K562 (cell line): ENCODE data around the gene SH3PXD2B. TPM values are rescaled to one million over a fixed set of nuclear protein-coding genes. Genes with fewer than 3 reads are reported as not detected.

Experiments used
- ARID2 ChIP-seq: fragments of 450-650 bp; IDR thresholded peaks from 2 replicates; pipeline ENCODE4 v1.6.1; 2017; ENCODE audit warnings: antibody characterized with exemption, mild to moderate bottlenecking
- ARNT ChIP-seq, 2 experiments: fragments of 450-650 bp; IDR thresholded peaks; 2 replicates each; pipeline ENCODE4 v1.6.1; 2016; ENCODE audit warnings: mild to moderate bottlenecking in 1 of 2
- BCOR ChIP-seq: fragments of 450-650 bp; IDR thresholded peaks from 2 replicates; pipeline ENCODE4 v1.6.1; 2016
- CTCF ChIP-seq, 3 experiments: IDR thresholded peaks in 2 of 3; conservative IDR thresholded peaks in 1 of 3; 2 replicates each; pipeline ENCODE4 v1.5.1; 2011 to 2012; ENCODE audit warnings: low read length in 3 of 3, mild to moderate bottlenecking in 3 of 3, control low read depth in 2 of 3, improper control_type of control experiment in 1 of 3, inconsistent platforms in 1 of 3, low read depth in 1 of 3, mixed read lengths in 1 of 3, moderate library complexity in 1 of 3; ENCODE audit not compliant: insufficient read depth in 2 of 3
- DNMT1 ChIP-seq: fragments of 450-650 bp; IDR thresholded peaks from 2 replicates; pipeline ENCODE4 v1.6.1; 2016; ENCODE audit warnings: antibody characterized with exemption, mild to moderate bottlenecking
- E2F5 ChIP-seq: sonication (generic); formaldehyde crosslinking; IDR thresholded peaks from 2 replicates; pipeline ENCODE4 v1.8.0; 2022; ENCODE audit warnings: mild to moderate bottlenecking, missing genetic modification reagents
- MTA1 ChIP-seq: fragments of 450-650 bp; IDR thresholded peaks from 2 replicates; pipeline ENCODE4 v1.6.1; 2017; ENCODE audit warnings: borderline replicate concordance
- MXI1 ChIP-seq: IDR thresholded peaks from 2 replicates; pipeline ENCODE4 v1.6.1; 2011; ENCODE audit warnings: low read depth, mild to moderate bottlenecking, improper control_type of control experiment, low read length
- NBN ChIP-seq: fragments of 450-650 bp; IDR thresholded peaks from 2 replicates; pipeline ENCODE4 v1.6.1; 2016; ENCODE audit warnings: low read depth, mild to moderate bottlenecking
- NFATC3 ChIP-seq: fragments of 450-650 bp; IDR thresholded peaks from 2 replicates; pipeline ENCODE4 v1.6.1; 2017; ENCODE audit warnings: mild to moderate bottlenecking
- PURB ChIP-seq: sonication (generic); formaldehyde crosslinking; IDR thresholded peaks from 2 replicates; pipeline ENCODE4 v1.9.0; 2021; ENCODE audit warnings: low read depth, mild to moderate bottlenecking, missing genetic modification reagents
- RBM25 ChIP-seq: fragments of 200-400 bp; formaldehyde crosslinking; IDR thresholded peaks from 2 replicates; pipeline ENCODE4 v1.6.1; 2018; ENCODE audit warnings: low read length, low read depth, moderate library complexity; ENCODE audit not compliant: severe bottlenecking
- SLC30A9 ChIP-seq: fragments of 250-450 bp; sonication (Bioruptor Pico); IDR thresholded peaks from 2 replicates; pipeline ENCODE4 v1.8.0; 2022; ENCODE audit warnings: mild to moderate bottlenecking, moderate library complexity
- TAF1 ChIP-seq: IDR thresholded peaks from 2 replicates; pipeline ENCODE4 v1.6.1; 2011; ENCODE audit warnings: mild to moderate bottlenecking, low read length, moderate library complexity; ENCODE audit not compliant: insufficient read depth, control insufficient read depth, severe bottlenecking; ENCODE audit errors: extremely low read depth
- THAP7 ChIP-seq: fragments of 250-450 bp; sonication (Bioruptor Pico); IDR thresholded peaks from 2 replicates; pipeline ENCODE4 v1.5.0; 2021
- ZNF311 ChIP-seq: fragments of 250-450 bp; sonication (Bioruptor Pico); IDR thresholded peaks from 2 replicates; pipeline ENCODE4 v1.4.0; 2020; ENCODE audit warnings: mild to moderate bottlenecking, moderate library complexity
- ZNF551 ChIP-seq: fragments of 250-450 bp; sonication (Bioruptor Pico); IDR thresholded peaks from 2 replicates; pipeline ENCODE4 v1.5.0; 2021; ENCODE audit warnings: mild to moderate bottlenecking, moderate library complexity
- ZNF609 ChIP-seq: sonication (generic); formaldehyde crosslinking; IDR thresholded peaks from 2 replicates; pipeline ENCODE4 v1.8.1; 2023; ENCODE audit warnings: missing genetic modification reagents, mild to moderate bottlenecking, borderline replicate concordance
- polyA plus RNA-seq, 8 experiments: library from polyadenylated mRNA; depleted of rRNA in 4 of 8; stranded (reverse) in 5 of 8; unstranded in 3 of 8; fragments of >200 nt; fragmentation: Nextera tagmentation in 2 of 8; fragmentation: Illumina TruSeq in 1 of 8; extraction: Ambion mirVana in 2 of 8; extraction: Trizol in 1 of 8; gene quantifications; 2 replicates each; pipeline versions ENCODE4 v1.2.1 to v1.2.3, GENCODE V29; 2011 to 2014; ENCODE audit warnings: inconsistent platforms in 1 of 8, missing spikeins in 1 of 8
- total RNA-seq, 7 experiments: library from RNA; depleted of rRNA in 6 of 7; stranded (reverse); fragments of >200 nt in 6 of 7; fragmentation: Illumina TruSeq in 2 of 7; extraction: Trizol in 2 of 7; gene quantifications; 2 replicates each; pipeline versions ENCODE4 v1.2.1 to v1.2.3, GENCODE V29; 2011 to 2021; ENCODE audit warnings: low replicate concordance in 1 of 7
- TF ChIP-seq, protein P1 (sequence below): fragments of 250-450 bp; sonication (Bioruptor Pico); IDR thresholded peaks from 2 replicates; pipeline ENCODE4 v1.8.0; 2021; ENCODE audit warnings: mild to moderate bottlenecking, moderate library complexity

Gene SH3PXD2B
- total and polyA plus RNA-seq, 9 of the 15 experiments (the other 6 are each of a cell fraction or from before 2014, with no cell fraction given), result 0.04 to 0.66 (median 0.19) TPM

GRCh38 chr5:172452398-172453205 lies 1.7 kb downstream of the SH3PXD2B start (continued):
- no peak for TF ChIP-seq ZNF609
- no peak for TF ChIP-seq ZNF311 (CRISPR knock-in tag)
- TF ChIP-seq THAP7, result no peak
- no peak for TF ChIP-seq SLC30A9
- TF ChIP-seq DNMT1, result no peak
- peak in 1 of 3 experiments; percentile 24; a peak in 2 of 6 replicates for TF ChIP-seq CTCF (IDR thresholded peaks at IDR 0.05 in 2 of 3, conservative IDR thresholded peaks at IDR 0.05 in 1 of 3; ENCODE audit: insufficient read depth in 2 of 3, low read depth in 1 of 3, low read length in 3 of 3)
- TF ChIP-seq ZNF551 (CRISPR knock-in tag), result no peak
- TF ChIP-seq TAF1, result no peak
- TF ChIP-seq MTA1, result no peak
- TF ChIP-seq ARNT (IDR thresholded peaks at IDR 0.05), result no peak
- no peak for TF ChIP-seq ARID2
- no peak for TF ChIP-seq PURB (CRISPR knock-in tag)
- peak; percentile 5; the same call in 1 of the 2 replicates for TF ChIP-seq BCOR
- no peak for TF ChIP-seq E2F5 (CRISPR knock-in tag)
- TF ChIP-seq, protein P1, sequence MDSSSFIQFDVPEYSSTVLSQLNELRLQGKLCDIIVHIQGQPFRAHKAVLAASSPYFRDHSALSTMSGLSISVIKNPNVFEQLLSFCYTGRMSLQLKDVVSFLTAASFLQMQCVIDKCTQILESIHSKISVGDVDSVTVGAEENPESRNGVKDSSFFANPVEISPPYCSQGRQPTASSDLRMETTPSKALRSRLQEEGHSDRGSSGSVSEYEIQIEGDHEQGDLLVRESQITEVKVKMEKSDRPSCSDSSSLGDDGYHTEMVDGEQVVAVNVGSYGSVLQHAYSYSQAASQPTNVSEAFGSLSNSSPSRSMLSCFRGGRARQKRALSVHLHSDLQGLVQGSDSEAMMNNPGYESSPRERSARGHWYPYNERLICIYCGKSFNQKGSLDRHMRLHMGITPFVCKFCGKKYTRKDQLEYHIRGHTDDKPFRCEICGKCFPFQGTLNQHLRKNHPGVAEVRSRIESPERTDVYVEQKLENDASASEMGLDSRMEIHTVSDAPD, result no peak
- no peak for TF ChIP-seq NBN
- no peak for TF ChIP-seq MXI1
- TF ChIP-seq RBM25, result peak; percentile 40
- TF ChIP-seq NFATC3, result no peak
